IMR-90 (cell line): ENCODE results near the gene MYCT1.

ENCODE experiments used
- CEBPB ChIP-seq: IDR thresholded peaks from 2 replicates; pipeline ENCODE4 v1.6.1; 2012; ENCODE audit warnings: low read depth, low read length, improper control_type of control experiment
- CTCF ChIP-seq: conservative IDR thresholded peaks from 2 replicates; pipeline ENCODE4 v1.5.1; 2012; ENCODE audit warnings: mild to moderate bottlenecking, low read depth, low read length, improper control_type of control experiment
- MAFK ChIP-seq: IDR thresholded peaks from 2 replicates; pipeline ENCODE4 v1.6.1; 2012; ENCODE audit warnings: low read depth, low read length, improper control_type of control experiment
- MAZ ChIP-seq: IDR thresholded peaks from 2 replicates; pipeline ENCODE4 v1.6.1; 2012; ENCODE audit warnings: low read depth, mild to moderate bottlenecking, low read length, improper control_type of control experiment, moderate library complexity, borderline replicate concordance
- MXI1 ChIP-seq: IDR thresholded peaks from 2 replicates; pipeline ENCODE4 v1.6.1; 2012; ENCODE audit warnings: low read depth, mild to moderate bottlenecking, low read length, moderate library complexity, borderline replicate concordance
- POLR2A ChIP-seq: IDR thresholded peaks from 2 replicates; pipeline ENCODE4 v1.6.1; 2012; ENCODE audit warnings: mild to moderate bottlenecking, low read depth, low read length
- RAD21 ChIP-seq: IDR thresholded peaks from 2 replicates; pipeline ENCODE4 v1.6.1; 2012; ENCODE audit warnings: low read length, improper control_type of control experiment
- SMC3 ChIP-seq: fragments of 150-350 bp; IDR thresholded peaks from 2 replicates; pipeline ENCODE4 v1.6.1; 2016; ENCODE audit warnings: low read depth, mild to moderate bottlenecking, antibody characterized with exemption, low read length, moderate library complexity

GRCh38 chr6:152698692-152699091 lies 995 bp downstream of the MYCT1 start:
- no peak for TF ChIP-seq SMC3
- TF ChIP-seq CTCF = no peak
- TF ChIP-seq MXI1 = no peak
- no peak for TF ChIP-seq CEBPB
- no peak for TF ChIP-seq RAD21
- TF ChIP-seq POLR2A = no peak
- no peak for TF ChIP-seq MAZ
- no peak for TF ChIP-seq MAFK
